Neural cell (in vitro differentiated cells): Measurements from ENCODE around the gene PACS2. TPM values are rescaled to one million over a fixed set of nuclear protein-coding genes. Genes with fewer than 3 reads are reported as not detected.

Experiments
- H2AFZ ChIP-seq: fragments of 200-600, 300-800 bp; sonication (generic), shearing (Covaris generic); 2 replicates; pipeline ENCODE4 v1.6.0; 2014; ENCODE audit warnings: low read depth, mild to moderate bottlenecking, antibody characterized with exemption, low read length, moderate library complexity
- H3F3A ChIP-seq: fragments of 200-600 bp; shearing (Covaris generic); 2 replicates; pipeline ENCODE4 v1.6.1; 2016; ENCODE audit warnings: mild to moderate bottlenecking, moderate library complexity, mixed read lengths, antibody characterized with exemption, low read length; ENCODE audit not compliant: insufficient read depth, poor library complexity, severe bottlenecking
- H3K27ac ChIP-seq: fragments of 200-600, 300-800 bp; sonication (generic), shearing (Covaris generic); 2 replicates; pipeline ENCODE4 v1.5.1; 2014; ENCODE audit warnings: mild to moderate bottlenecking, low read length, moderate library complexity
- H3K27me3 ChIP-seq: fragments of 300-800, 200-600 bp; sonication (generic), shearing (Covaris generic); 2 replicates; pipeline ENCODE4 v1.6.0; 2014; ENCODE audit warnings: mild to moderate bottlenecking, low read depth, low read length, moderate library complexity; ENCODE audit not compliant: insufficient read depth
- H3K36me3 ChIP-seq: fragments of 300-800, 200-600 bp; sonication (generic), shearing (Covaris generic); 2 replicates; pipeline ENCODE4 v1.5.1; 2014; ENCODE audit warnings: mild to moderate bottlenecking, antibody characterized with exemption, low read length, moderate library complexity; ENCODE audit not compliant: insufficient read depth
- H3K4me2 ChIP-seq: fragments of 300-800, 200-600 bp; sonication (generic), shearing (Covaris generic); 2 replicates; pipeline ENCODE4 v1.6.0; 2014; ENCODE audit warnings: mild to moderate bottlenecking, low read length
- H3K4me3 ChIP-seq: fragments of 300-800, 200-600 bp; sonication (generic), shearing (Covaris generic); 2 replicates; pipeline ENCODE4 v1.5.1; 2014; ENCODE audit warnings: mild to moderate bottlenecking, low read length, moderate library complexity
- H3K79me2 ChIP-seq: fragments of 200-600 bp; shearing (Covaris generic); replicated peaks from 2 replicates; pipeline ENCODE4 v1.6.0; 2014; ENCODE audit warnings: mild to moderate bottlenecking, low read length, moderate library complexity; ENCODE audit not compliant: insufficient read depth
- H3K9ac ChIP-seq: fragments of 300-800, 200-600 bp; sonication (generic), shearing (Covaris generic); 2 replicates; pipeline ENCODE4 v1.6.1; 2016; ENCODE audit warnings: mild to moderate bottlenecking, low read length, mixed read lengths
- H3K9me2 ChIP-seq: fragments of 200-600 bp; shearing (Covaris generic); 2 replicates; pipeline ENCODE4 v1.6.1; 2016; ENCODE audit warnings: mild to moderate bottlenecking, low read length, mixed read lengths; ENCODE audit not compliant: insufficient read depth
- H3K9me3 ChIP-seq: fragments of 200-600, 300-800 bp; sonication (generic), shearing (Covaris generic); 2 replicates; pipeline ENCODE4 v1.6.1; 2016; ENCODE audit warnings: mild to moderate bottlenecking, mixed run types, low read length, moderate library complexity, mixed read lengths
- H4K20me1 ChIP-seq: fragments of 200-600 bp; shearing (Covaris generic); 2 replicates; pipeline ENCODE4 v1.6.1; 2016; ENCODE audit warnings: mild to moderate bottlenecking, mixed run types; ENCODE audit not compliant: insufficient read depth
- EP300 ChIP-seq: fragments of 450-650 bp; conservative IDR thresholded peaks from 2 replicates; pipeline ENCODE4 v1.6.1; 2014; ENCODE audit warnings: antibody characterized with exemption, mild to moderate bottlenecking, moderate library complexity; ENCODE audit not compliant: poor library complexity, severe bottlenecking
- EZH2 ChIP-seq: fragments of 200-600, 300-800 bp; shearing (Covaris generic), sonication (generic); IDR thresholded peaks from 2 replicates; pipeline ENCODE4 v1.6.1; 2014; ENCODE audit warnings: antibody characterized with exemption, low read length, borderline replicate concordance, mild to moderate bottlenecking; ENCODE audit not compliant: insufficient read depth, poor library complexity, severe bottlenecking
- MXI1 ChIP-seq: fragments of 450-650 bp; conservative IDR thresholded peaks from 2 replicates; pipeline ENCODE4 v1.6.1; 2014; ENCODE audit warnings: antibody characterized with exemption, mild to moderate bottlenecking; ENCODE audit not compliant: poor library complexity, severe bottlenecking
- POLR2AphosphoS5 ChIP-seq: IDR thresholded peaks from 2 replicates; pipeline ENCODE4 v1.6.1; 2012
- RAD21 ChIP-seq: fragments of 450-650 bp; conservative IDR thresholded peaks from 2 replicates; pipeline ENCODE4 v1.6.1; 2014; ENCODE audit warnings: antibody characterized with exemption, mild to moderate bottlenecking, moderate library complexity
- SMC3 ChIP-seq: fragments of 450-650 bp; conservative IDR thresholded peaks from 2 replicates; pipeline ENCODE4 v1.6.1; 2014; ENCODE audit warnings: antibody characterized with exemption, mild to moderate bottlenecking, moderate library complexity; ENCODE audit not compliant: poor library complexity
- TAF1 ChIP-seq: IDR thresholded peaks from 2 replicates; pipeline ENCODE4 v1.6.1; 2012; ENCODE audit warnings: low read depth
- polyA plus RNA-seq: library from polyadenylated mRNA; depleted of rRNA; stranded (reverse); fragments of >200 nt; gene quantifications from 2 replicates; pipeline ENCODE4 v1.2.3, GENCODE V29; 2014
- TF ChIP-seq, protein P1 (sequence below): fragments of 450-650 bp; IDR thresholded peaks from 2 replicates; pipeline ENCODE4 v1.5.1; 2014; ENCODE audit warnings: antibody characterized with exemption, mild to moderate bottlenecking, moderate library complexity; ENCODE audit not compliant: poor library complexity, severe bottlenecking
- TF ChIP-seq, protein P2 (sequence below): IDR thresholded peaks from 2 replicates; pipeline ENCODE4 v1.6.1; 2012; ENCODE audit warnings: borderline replicate concordance

Gene PACS2
- polyA plus RNA-seq, 1 donor from 2014 or later = 77.7 TPM

DNA sequence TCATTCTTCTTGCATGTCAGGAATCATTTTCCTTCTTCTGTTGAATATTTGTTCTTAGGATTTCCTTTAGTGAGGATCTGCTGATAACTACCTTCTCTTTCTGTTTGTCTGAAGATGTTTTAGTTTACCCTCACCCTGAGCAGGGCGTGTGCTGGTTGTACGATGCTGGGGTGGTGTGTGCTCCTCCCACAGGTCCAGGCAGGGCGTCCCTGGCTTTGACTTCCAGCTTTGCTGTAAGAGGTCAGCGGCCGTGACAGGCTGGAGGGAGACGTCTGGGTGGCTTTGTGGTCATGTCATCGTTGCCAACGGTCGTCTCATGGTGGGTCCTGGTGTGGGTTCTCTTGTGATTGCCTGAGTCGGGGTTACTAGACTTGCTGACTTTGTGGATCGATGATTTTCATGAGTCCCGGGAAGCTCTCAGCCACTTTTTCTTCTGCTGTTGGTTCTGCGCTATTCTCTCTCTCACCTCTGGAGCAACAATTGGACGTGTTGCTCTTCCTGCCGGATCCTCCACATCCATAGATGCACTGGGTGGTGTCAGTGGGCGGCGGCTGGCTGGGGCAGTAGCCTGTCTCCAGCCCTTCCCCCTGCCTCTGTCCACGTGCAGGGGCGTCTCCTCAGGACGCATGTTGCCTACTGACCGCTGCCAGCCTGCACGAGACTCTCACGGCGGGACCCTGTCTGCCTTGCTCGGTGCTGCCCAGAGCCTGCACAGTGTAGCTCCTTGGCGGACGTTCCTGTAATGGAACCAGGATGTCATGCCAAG lies 8.4 kb downstream of the PACS2 start:
- H3F3A ChIP-seq = no peaks in the 10 kb centered on the region
- no peaks in the 10 kb centered on the region for H3K9me3 ChIP-seq
- H3K9me2 ChIP-seq = no peaks in the 10 kb centered on the region
- H3K9ac ChIP-seq = no peak overlapping the region
- H3K27me3 ChIP-seq = no peaks in the 10 kb centered on the region
- peaks cover 11% of the 10 kb centered on the region for H4K20me1 ChIP-seq
- no peak overlapping the region for H2AFZ ChIP-seq
- H3K27ac ChIP-seq = no peak overlapping the region
- H3K4me2 ChIP-seq = no peak overlapping the region
- TF ChIP-seq EP300 (no peak), POLR2AphosphoS5 (no peak), RAD21 (no peak), EZH2 (no peak), SMC3 (no peak), MXI1 (no peak), TAF1 (no peak)
- TF ChIP-seq, protein P1, sequence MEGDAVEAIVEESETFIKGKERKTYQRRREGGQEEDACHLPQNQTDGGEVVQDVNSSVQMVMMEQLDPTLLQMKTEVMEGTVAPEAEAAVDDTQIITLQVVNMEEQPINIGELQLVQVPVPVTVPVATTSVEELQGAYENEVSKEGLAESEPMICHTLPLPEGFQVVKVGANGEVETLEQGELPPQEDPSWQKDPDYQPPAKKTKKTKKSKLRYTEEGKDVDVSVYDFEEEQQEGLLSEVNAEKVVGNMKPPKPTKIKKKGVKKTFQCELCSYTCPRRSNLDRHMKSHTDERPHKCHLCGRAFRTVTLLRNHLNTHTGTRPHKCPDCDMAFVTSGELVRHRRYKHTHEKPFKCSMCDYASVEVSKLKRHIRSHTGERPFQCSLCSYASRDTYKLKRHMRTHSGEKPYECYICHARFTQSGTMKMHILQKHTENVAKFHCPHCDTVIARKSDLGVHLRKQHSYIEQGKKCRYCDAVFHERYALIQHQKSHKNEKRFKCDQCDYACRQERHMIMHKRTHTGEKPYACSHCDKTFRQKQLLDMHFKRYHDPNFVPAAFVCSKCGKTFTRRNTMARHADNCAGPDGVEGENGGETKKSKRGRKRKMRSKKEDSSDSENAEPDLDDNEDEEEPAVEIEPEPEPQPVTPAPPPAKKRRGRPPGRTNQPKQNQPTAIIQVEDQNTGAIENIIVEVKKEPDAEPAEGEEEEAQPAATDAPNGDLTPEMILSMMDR = no peak
- TF ChIP-seq, protein P2, sequence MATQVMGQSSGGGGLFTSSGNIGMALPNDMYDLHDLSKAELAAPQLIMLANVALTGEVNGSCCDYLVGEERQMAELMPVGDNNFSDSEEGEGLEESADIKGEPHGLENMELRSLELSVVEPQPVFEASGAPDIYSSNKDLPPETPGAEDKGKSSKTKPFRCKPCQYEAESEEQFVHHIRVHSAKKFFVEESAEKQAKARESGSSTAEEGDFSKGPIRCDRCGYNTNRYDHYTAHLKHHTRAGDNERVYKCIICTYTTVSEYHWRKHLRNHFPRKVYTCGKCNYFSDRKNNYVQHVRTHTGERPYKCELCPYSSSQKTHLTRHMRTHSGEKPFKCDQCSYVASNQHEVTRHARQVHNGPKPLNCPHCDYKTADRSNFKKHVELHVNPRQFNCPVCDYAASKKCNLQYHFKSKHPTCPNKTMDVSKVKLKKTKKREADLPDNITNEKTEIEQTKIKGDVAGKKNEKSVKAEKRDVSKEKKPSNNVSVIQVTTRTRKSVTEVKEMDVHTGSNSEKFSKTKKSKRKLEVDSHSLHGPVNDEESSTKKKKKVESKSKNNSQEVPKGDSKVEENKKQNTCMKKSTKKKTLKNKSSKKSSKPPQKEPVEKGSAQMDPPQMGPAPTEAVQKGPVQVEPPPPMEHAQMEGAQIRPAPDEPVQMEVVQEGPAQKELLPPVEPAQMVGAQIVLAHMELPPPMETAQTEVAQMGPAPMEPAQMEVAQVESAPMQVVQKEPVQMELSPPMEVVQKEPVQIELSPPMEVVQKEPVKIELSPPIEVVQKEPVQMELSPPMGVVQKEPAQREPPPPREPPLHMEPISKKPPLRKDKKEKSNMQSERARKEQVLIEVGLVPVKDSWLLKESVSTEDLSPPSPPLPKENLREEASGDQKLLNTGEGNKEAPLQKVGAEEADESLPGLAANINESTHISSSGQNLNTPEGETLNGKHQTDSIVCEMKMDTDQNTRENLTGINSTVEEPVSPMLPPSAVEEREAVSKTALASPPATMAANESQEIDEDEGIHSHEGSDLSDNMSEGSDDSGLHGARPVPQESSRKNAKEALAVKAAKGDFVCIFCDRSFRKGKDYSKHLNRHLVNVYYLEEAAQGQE = no peak
- peaks cover 6% of the 10 kb centered on the region for H3K36me3 ChIP-seq
- H3K79me2 ChIP-seq = peaks cover 47% of the 10 kb centered on the region
- no peak overlapping the region for H3K4me3 ChIP-seq

DNA sequence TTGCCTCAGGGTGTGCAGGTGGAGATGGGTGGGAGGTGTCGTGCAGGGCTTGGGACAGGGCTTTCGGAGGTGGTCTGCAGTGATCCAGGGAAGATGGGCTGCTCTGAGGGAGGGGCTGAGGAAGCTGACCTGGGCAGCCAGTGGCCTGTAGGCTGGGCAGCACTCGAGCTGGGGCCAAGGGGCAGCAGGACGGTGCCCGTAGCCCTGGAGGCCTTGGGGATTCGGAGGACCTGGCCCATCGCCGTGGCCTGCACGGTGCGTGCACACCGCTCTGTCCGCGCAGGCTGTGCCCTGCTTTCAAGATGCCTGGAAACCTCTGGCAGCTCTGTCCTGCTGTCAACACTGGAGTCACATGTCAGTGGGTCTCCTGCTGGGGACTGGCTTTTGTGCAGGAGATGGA lies 9.1 kb downstream of the PACS2 start:
- Histone ChIP-seq H2AFZ (no peak overlapping the region), H3K36me3 (peaks cover 6% of the 10 kb centered on the region), H3K4me2 (no peak overlapping the region), H3K9me2 (no peaks in the 10 kb centered on the region), H3K4me3 (no peak overlapping the region), H3K9ac (no peak overlapping the region), H4K20me1 (peaks cover 14% of the 10 kb centered on the region), H3K79me2 (peaks cover 51% of the 10 kb centered on the region), H3K27ac (no peak overlapping the region), H3K27me3 (no peaks in the 10 kb centered on the region), H3F3A (no peaks in the 10 kb centered on the region), H3K9me3 (no peaks in the 10 kb centered on the region)
- TF ChIP-seq RAD21 (no peak), EZH2 (no peak), MXI1 (no peak), SMC3 (no peak), EP300 (no peak), POLR2AphosphoS5 (no peak), TAF1 (no peak)
- TF ChIP-seq, protein P2 = no peak
- TF ChIP-seq, protein P1 = no peak
